IMR-90 (cell line): ENCODE results near the gene ARX. TPM values are rescaled to one million over a fixed set of nuclear protein-coding genes. Genes with fewer than 3 reads are reported as not detected.

ENCODE experiments used
- ATAC-seq: fragments of 200-7000 bp; cut with Tn5 transposase; 2 replicates; pipeline ENCODE4 v1.9.1; 2020; ENCODE audit warnings: low read depth, mild to moderate bottlenecking, moderate library complexity
- BruUV-seq: library from RNA; stranded (reverse); fragments of 400-500 nt; replicated peaks from 2 replicates; lab custom pipeline; 2021; lab: Mats Ljungman, UMichigan
- CTCF ChIA-PET: fragments of 300-600 bp; formaldehyde crosslinking; extraction: SDS; loops from one replicate; lab custom pipeline; 2021; ENCODE audit warnings: antibody characterized with exemption; lab: Yijun Ruan, JAX
- POLR2A ChIA-PET: fragments of 300-600 bp; sonication (Branson Sonifier 250); formaldehyde crosslinking; loops from one replicate; lab custom pipeline; 2022; ENCODE audit warnings: antibody characterized with exemption; ENCODE audit not compliant: unreplicated experiment; lab: Charles Lee
- DNase-seq: peaks from one replicate; pipeline ENCODE4 v3.0.0; 2013
- H2AFZ ChIP-seq: replicated peaks from 2 replicates; pipeline ENCODE3; 2013; ENCODE audit warnings: low read length, mild to moderate bottlenecking; ENCODE audit not compliant: poor library complexity
- H2AK5ac ChIP-seq: 2 replicates; pipeline ENCODE4 v1.6.1; 2013; ENCODE audit warnings: low read depth, low read length, inconsistent platforms
- H2AK9ac ChIP-seq: replicated peaks from 2 replicates; pipeline ENCODE3; 2013; ENCODE audit warnings: mild to moderate bottlenecking, low read depth, low read length, moderate library complexity; ENCODE audit not compliant: poor library complexity
- H2BK120ac ChIP-seq: 2 replicates; pipeline ENCODE4 v1.6.1; 2013; ENCODE audit warnings: low read depth, low read length, inconsistent platforms
- H2BK15ac ChIP-seq: 3 replicates; pipeline ENCODE4 v1.6.1; 2013; ENCODE audit warnings: low read depth, low read length, inconsistent platforms
- H2BK20ac ChIP-seq: 2 replicates; pipeline ENCODE4 v1.6.1; 2013; ENCODE audit warnings: low read depth, mild to moderate bottlenecking, inconsistent platforms, low read length, moderate library complexity
- H2BK5ac ChIP-seq: 2 replicates; pipeline ENCODE4 v1.6.1; 2013; ENCODE audit warnings: mild to moderate bottlenecking, low read depth, low read length, inconsistent platforms; ENCODE audit not compliant: poor library complexity, severe bottlenecking
- H3K14ac ChIP-seq: replicated peaks from 2 replicates; pipeline ENCODE4 v1.6.1; 2013; ENCODE audit warnings: low read depth, low read length, inconsistent platforms
- H3K18ac ChIP-seq: 2 replicates; pipeline ENCODE4 v1.6.1; 2013; ENCODE audit warnings: low read depth, low read length, control low read depth
- H3K23ac ChIP-seq: 2 replicates; pipeline ENCODE4 v1.6.1; 2013; ENCODE audit warnings: low read depth, low read length, inconsistent platforms
- H3K27ac ChIP-seq: 2 replicates; pipeline ENCODE4 v1.5.1; 2013; ENCODE audit warnings: mild to moderate bottlenecking, control low read depth, low read length; ENCODE audit not compliant: insufficient read depth
- H3K27me3 ChIP-seq: 2 replicates; pipeline ENCODE4 v1.6.1; 2013; ENCODE audit warnings: low read length; ENCODE audit not compliant: control insufficient read depth, insufficient read depth
- H3K36me3 ChIP-seq: 2 replicates; pipeline ENCODE4 v1.6.1; 2013; ENCODE audit warnings: low read length, mixed read lengths; ENCODE audit not compliant: control insufficient read depth, insufficient read depth
- H3K4ac ChIP-seq: 2 replicates; pipeline ENCODE4 v1.6.1; 2013; ENCODE audit warnings: low read depth, low read length, inconsistent platforms
- H3K4me1 ChIP-seq: 2 replicates; pipeline ENCODE4 v1.6.1; 2013; ENCODE audit warnings: low read length, mixed read lengths; ENCODE audit not compliant: control insufficient read depth, insufficient read depth
- H3K4me2 ChIP-seq: 2 replicates; pipeline ENCODE4 v1.6.1; 2013; ENCODE audit warnings: low read depth, mild to moderate bottlenecking, control low read depth, low read length, moderate library complexity
- H3K4me3 ChIP-seq: 2 replicates; pipeline ENCODE4 v1.5.1; 2013; ENCODE audit warnings: low read depth, mild to moderate bottlenecking, control low read depth, low read length, moderate library complexity; ENCODE audit not compliant: insufficient read depth
- H3K56ac ChIP-seq: 2 replicates; pipeline ENCODE4 v1.6.1; 2013; ENCODE audit warnings: low read length, inconsistent platforms; ENCODE audit not compliant: insufficient read depth; ENCODE audit errors: extremely low read depth
- H3K79me1 ChIP-seq, 2 experiments: 2 replicates each; pipeline ENCODE4 v1.6.1; 2013; ENCODE audit warnings: low read length in 2 of 2, inconsistent platforms in 1 of 2, low read depth in 1 of 2
- H3K9ac ChIP-seq: 2 replicates; pipeline ENCODE4 v1.6.1; 2013; ENCODE audit warnings: low read depth, low read length, control low read depth
- H3K9me1 ChIP-seq: 2 replicates; pipeline ENCODE4 v1.6.1; 2013; ENCODE audit warnings: low read length, inconsistent platforms; ENCODE audit not compliant: insufficient read depth
- H3K9me3 ChIP-seq: 2 replicates; pipeline ENCODE4 v1.6.1; 2013; ENCODE audit warnings: low read length; ENCODE audit not compliant: control insufficient read depth, insufficient read depth
- H4K20me1 ChIP-seq: 2 replicates; pipeline ENCODE4 v1.6.1; 2013; ENCODE audit warnings: low read length, inconsistent platforms; ENCODE audit not compliant: insufficient read depth
- H4K5ac ChIP-seq: 2 replicates; pipeline ENCODE4 v1.6.1; 2013; ENCODE audit warnings: mild to moderate bottlenecking, low read depth, low read length, control low read depth
- H4K8ac ChIP-seq, 2 experiments: 2 replicates each; pipeline ENCODE4 v1.6.1; 2013; ENCODE audit warnings: low read depth in 2 of 2, low read length in 2 of 2, control low read depth in 1 of 2, inconsistent platforms in 1 of 2
- H4K91ac ChIP-seq: 2 replicates; pipeline ENCODE4 v1.6.1; 2013; ENCODE audit warnings: low read depth, low read length, inconsistent platforms; ENCODE audit not compliant: insufficient read depth
- BHLHE40 ChIP-seq: fragments of 150-350 bp; IDR thresholded peaks from 2 replicates; pipeline ENCODE4 v1.6.1; 2016; ENCODE audit warnings: mild to moderate bottlenecking, low read depth, low read length
- CEBPB ChIP-seq: IDR thresholded peaks from 2 replicates; pipeline ENCODE4 v1.6.1; 2012; ENCODE audit warnings: low read depth, low read length, improper control_type of control experiment
- CHD1 ChIP-seq: IDR thresholded peaks from 2 replicates; pipeline ENCODE4 v1.6.1; 2012; ENCODE audit warnings: low read depth, low read length, improper control_type of control experiment
- MXI1 ChIP-seq: IDR thresholded peaks from 2 replicates; pipeline ENCODE4 v1.6.1; 2012; ENCODE audit warnings: low read depth, mild to moderate bottlenecking, low read length, moderate library complexity, borderline replicate concordance
- POLR2A ChIP-seq: IDR thresholded peaks from 2 replicates; pipeline ENCODE4 v1.6.1; 2012; ENCODE audit warnings: mild to moderate bottlenecking, low read depth, low read length
- RFX5 ChIP-seq: IDR thresholded peaks from 2 replicates; pipeline ENCODE4 v1.8.0; 2012; ENCODE audit warnings: low read depth, mild to moderate bottlenecking, low read length, moderate library complexity
- WGBS, 2 experiments: methylation state at CpG; one replicate each; pipeline versions ENCODE4 v1.1.5 to v1.1.7; 2013; ENCODE audit warnings: missing lambda C conversion rate in 2 of 2; ENCODE audit not compliant: insufficient read length in 1 of 2; ENCODE audit errors: extremely low coverage in 2 of 2; 5-methylcytosine and 5-hydroxymethylcytosine counted together
- dilution Hi-C: fragments of 300-500 bp; cut with HindIII; formaldehyde crosslinking; loops from one replicate; pipeline ENCODE4 v1.14.3; 2018; ENCODE audit warnings: low sequenced_read_pairs; ENCODE audit not compliant: unreplicated experiment
- in situ Hi-C: fragments of 300-500 bp; cut with MboI; formaldehyde crosslinking; loops from 3 replicates; pipeline ENCODE4 v1.14.3; 2019; ENCODE audit warnings: low sequenced_read_pairs, inconsistent platforms, mixed read lengths
- intact Hi-C: fragments of 100-400 bp; cut with micrococcal nuclease; formaldehyde crosslinking; loops from 2 replicates; pipeline ENCODE4 v1.10.0; 2022
- polyA plus RNA-seq, 3 experiments: library from polyadenylated mRNA; depleted of rRNA; stranded (reverse); fragments of >200 nt; gene quantifications; 2 replicates each; pipeline ENCODE4 v1.2.3, GENCODE V29; 2012; ENCODE audit warnings: low replicate concordance in 1 of 3
- total RNA-seq: library from RNA; depleted of rRNA; stranded (reverse); fragments of >200 nt; gene quantifications from 2 replicates; pipeline ENCODE4 v1.2.3, GENCODE V29; 2012
- TF ChIP-seq, protein P1 (sequence below): conservative IDR thresholded peaks from 2 replicates; pipeline ENCODE4 v1.5.1; 2012; ENCODE audit warnings: mild to moderate bottlenecking, low read depth, low read length, improper control_type of control experiment

Gene ARX
- total and polyA plus RNA-seq, 2 of the 4 experiments (the other 2 are of a cell fraction) = not detected

DNA sequence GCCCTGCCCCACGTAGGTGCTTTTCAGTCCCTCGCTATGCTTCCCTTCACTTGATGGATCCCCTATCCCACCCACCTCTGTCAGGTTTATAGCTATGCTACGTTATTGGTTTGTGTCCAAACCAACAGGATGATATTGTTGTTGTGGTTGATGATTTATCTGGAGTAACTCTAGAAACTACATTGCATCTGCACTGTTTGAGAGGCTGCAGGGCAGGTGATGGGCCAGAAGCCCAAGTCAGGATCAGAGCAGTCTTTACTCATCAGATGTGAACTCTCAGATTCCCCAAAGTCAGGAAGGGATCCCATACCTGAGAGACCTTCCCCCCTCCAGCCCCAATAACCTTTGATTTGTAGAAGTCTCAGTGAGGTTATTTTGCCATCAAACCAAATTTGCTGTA, 34.7 kb downstream of the ARX start:
- CTCF ChIA-PET = interaction anchor here (1.2 kb wide), 1 partner anchor 11 kb away, joined by 3 read pairs; no protein-coding TSS in a partner anchor

More for the DNA sequence above, 34.7 kb downstream of the ARX start:
- no peak overlapping the region for H2BK20ac ChIP-seq
- H3K9me1 ChIP-seq = 0 out of 2 replicates have a peak, but pooled peaks cover 3% of the 10 kb centered on the region
- intact Hi-C loops (no loop called here), dilution Hi-C loops (no loop called here), in situ Hi-C loops (no loop called here)
- no peaks in the 10 kb centered on the region for H3K27me3 ChIP-seq
- no peak overlapping the region for H2AFZ ChIP-seq
- no peak for DNase-seq
- H3K56ac ChIP-seq = no peak overlapping the region
- TF ChIP-seq RFX5 = no peak
- TF ChIP-seq POLR2A = no peak
- TF ChIP-seq BHLHE40 = no peak
- no peak for TF ChIP-seq CEBPB
- TF ChIP-seq MXI1 = no peak
- TF ChIP-seq, protein P1, sequence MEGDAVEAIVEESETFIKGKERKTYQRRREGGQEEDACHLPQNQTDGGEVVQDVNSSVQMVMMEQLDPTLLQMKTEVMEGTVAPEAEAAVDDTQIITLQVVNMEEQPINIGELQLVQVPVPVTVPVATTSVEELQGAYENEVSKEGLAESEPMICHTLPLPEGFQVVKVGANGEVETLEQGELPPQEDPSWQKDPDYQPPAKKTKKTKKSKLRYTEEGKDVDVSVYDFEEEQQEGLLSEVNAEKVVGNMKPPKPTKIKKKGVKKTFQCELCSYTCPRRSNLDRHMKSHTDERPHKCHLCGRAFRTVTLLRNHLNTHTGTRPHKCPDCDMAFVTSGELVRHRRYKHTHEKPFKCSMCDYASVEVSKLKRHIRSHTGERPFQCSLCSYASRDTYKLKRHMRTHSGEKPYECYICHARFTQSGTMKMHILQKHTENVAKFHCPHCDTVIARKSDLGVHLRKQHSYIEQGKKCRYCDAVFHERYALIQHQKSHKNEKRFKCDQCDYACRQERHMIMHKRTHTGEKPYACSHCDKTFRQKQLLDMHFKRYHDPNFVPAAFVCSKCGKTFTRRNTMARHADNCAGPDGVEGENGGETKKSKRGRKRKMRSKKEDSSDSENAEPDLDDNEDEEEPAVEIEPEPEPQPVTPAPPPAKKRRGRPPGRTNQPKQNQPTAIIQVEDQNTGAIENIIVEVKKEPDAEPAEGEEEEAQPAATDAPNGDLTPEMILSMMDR = no peak
- TF ChIP-seq CHD1 = no peak
- no peaks in the 10 kb centered on the region for H3K79me1 ChIP-seq
- no peak overlapping the region for H4K91ac ChIP-seq
- no peak overlapping the region for H3K4me3 ChIP-seq
- no peaks in the 10 kb centered on the region for H3K9me3 ChIP-seq
- no peak overlapping the region for H3K14ac ChIP-seq
- no TSS peak for BruUV-seq
- no peak overlapping the region for H2BK5ac ChIP-seq
- H3K36me3 ChIP-seq = no peaks in the 10 kb centered on the region
- H2AK9ac ChIP-seq = no peak overlapping the region
- H3K18ac ChIP-seq = no peak overlapping the region
- no peak overlapping the region for H3K4ac ChIP-seq
- H3K23ac ChIP-seq = no peak overlapping the region
- no peak overlapping the region for H2BK120ac ChIP-seq
- H4K8ac ChIP-seq = no peak overlapping the region
- H3K4me2 ChIP-seq = no peak overlapping the region
- POLR2A ChIA-PET = no interaction called here
- no peak overlapping the region for H2AK5ac ChIP-seq
- ATAC-seq = no peak
- no peaks in the 10 kb centered on the region; the same call in 1 of the 2 replicates for H3K4me1 ChIP-seq
- H3K9ac ChIP-seq = no peak overlapping the region
- H2BK15ac ChIP-seq = no peak overlapping the region
- H4K20me1 ChIP-seq = no peaks in the 10 kb centered on the region
- no peak overlapping the region for H4K5ac ChIP-seq
- no peak overlapping the region for H3K27ac ChIP-seq
- no CpG with 5 or more reads among the region's 3 CpGs for WGBS, 2 experiments
